ENCODE measurements around the gene CDH5.

The CDH5 gene

GRCh38 chr16:66379571-66379941 is 13.1 kb downstream of the CDH5 start:
- in situ Hi-C loops (cut with MboI; ENCODE audit: low sequenced_read_pairs, unreplicated experiment) = no loop called here
- TF ChIP-seq CTCF (IDR thresholded peaks at IDR 0.05; ENCODE audit: borderline replicate concordance, control extremely low read depth, extremely low read depth, insufficient read depth, missing control alignments) = no peak
- no peak for DNase-seq (ENCODE audit: low spot score)

GRCh38 chr16:66380421-66380820 is 13.9 kb downstream of the CDH5 start:
- no peak for TF ChIP-seq CTCF (IDR thresholded peaks at IDR 0.05; ENCODE audit: borderline replicate concordance, control extremely low read depth, extremely low read depth, insufficient read depth, missing control alignments)
- in situ Hi-C loops (cut with MboI; ENCODE audit: low sequenced_read_pairs, unreplicated experiment) = no loop called here
- no peak for DNase-seq (ENCODE audit: low spot score)

GRCh38 chr16:66381585-66382170 is 15.2 kb downstream of the CDH5 start:
- no peak for TF ChIP-seq CTCF (IDR thresholded peaks at IDR 0.05; ENCODE audit: borderline replicate concordance, control extremely low read depth, extremely low read depth, insufficient read depth, missing control alignments)
- in situ Hi-C loops (cut with MboI; ENCODE audit: low sequenced_read_pairs, unreplicated experiment) = no loop called here
- no peak for DNase-seq (ENCODE audit: low spot score)

- in situ Hi-C loops (cut with MboI; ENCODE audit: low sequenced_read_pairs, unreplicated experiment) = no loop called here
- TF ChIP-seq CTCF (IDR thresholded peaks at IDR 0.05; ENCODE audit: borderline replicate concordance, control extremely low read depth, extremely low read depth, insufficient read depth, missing control alignments) = no peak
- DNase-seq (ENCODE audit: low spot score) = no peak
Observed at GRCh38 chr16:66382171-66382965, 15.9 kb downstream of the CDH5 start.

GRCh38 chr16:66382966-66383299 is 16.4 kb downstream of the CDH5 start:
- in situ Hi-C loops (cut with MboI; ENCODE audit: low sequenced_read_pairs, unreplicated experiment) = no loop called here
- no peak for DNase-seq (ENCODE audit: low spot score)
- no peak for TF ChIP-seq CTCF (IDR thresholded peaks at IDR 0.05; ENCODE audit: borderline replicate concordance, control extremely low read depth, extremely low read depth, insufficient read depth, missing control alignments)

- TF ChIP-seq CTCF (IDR thresholded peaks at IDR 0.05; ENCODE audit: borderline replicate concordance, control extremely low read depth, extremely low read depth, insufficient read depth, missing control alignments) = no peak
- in situ Hi-C loops (cut with MboI; ENCODE audit: low sequenced_read_pairs, unreplicated experiment) = no loop called here
- no peak for DNase-seq (ENCODE audit: low spot score)
Observed at GRCh38 chr16:66383551-66383950, 17.1 kb downstream of the CDH5 start.

Measured in GM13976 (cell line).